Small intestine (tissue), 7 donors: Measurements from ENCODE around the gene VSIR. TPM values are rescaled to one million over a fixed set of nuclear protein-coding genes. Genes with fewer than 3 reads are reported as not detected.

Source experiments
- DNase-seq, 2 donors: peaks; one replicate each; pipeline versions ENCODE4 v3.0.0 to v3.0.0-alpha.2; 2013
- FAIRE-seq: peaks from 2 replicates; lab custom pipeline; 2012; peaks lifted over from hg19 to GRCh38; lab: Jason Lieb, UNC
- H3K27ac ChIP-seq, 3 donors: one replicate each; pipeline ENCODE4 v1.5.1; 2013; ENCODE audit warnings: low read length in 2 of 3, mild to moderate bottlenecking in 2 of 3, control low read depth in 1 of 3, inconsistent platforms in 1 of 3, low read depth in 1 of 3, moderate library complexity in 1 of 3
- H3K27me3 ChIP-seq, 3 donors: one replicate each; pipeline ENCODE4 v1.6.1; 2013; ENCODE audit warnings: low read length in 3 of 3, inconsistent platforms in 1 of 3; ENCODE audit not compliant: control insufficient read depth in 3 of 3, insufficient read depth in 3 of 3
- H3K36me3 ChIP-seq, 3 donors: one replicate each; pipeline ENCODE4 v1.6.1; 2013; ENCODE audit warnings: low read length in 3 of 3, inconsistent platforms in 1 of 3, low read depth in 1 of 3, mild to moderate bottlenecking in 1 of 3, moderate library complexity in 1 of 3; ENCODE audit not compliant: control insufficient read depth in 3 of 3, insufficient read depth in 2 of 3
- H3K4me1 ChIP-seq, 3 donors: one replicate each; pipeline ENCODE4 v1.6.1; 2013; ENCODE audit warnings: low read length in 2 of 3, inconsistent platforms in 1 of 3, low read depth in 1 of 3, mild to moderate bottlenecking in 1 of 3, moderate library complexity in 1 of 3; ENCODE audit not compliant: control insufficient read depth in 3 of 3, insufficient read depth in 2 of 3
- H3K4me3 ChIP-seq, 3 donors: one replicate each; pipeline ENCODE4 v1.5.1; 2013; ENCODE audit warnings: low read length in 3 of 3, control low read depth in 1 of 3, inconsistent platforms in 1 of 3, low read depth in 1 of 3, mild to moderate bottlenecking in 1 of 3, moderate library complexity in 1 of 3
- H3K9me3 ChIP-seq, 2 donors: one replicate each; pipeline ENCODE4 v1.6.1; 2013; ENCODE audit warnings: low read depth in 1 of 2, low read length in 1 of 2; ENCODE audit not compliant: control insufficient read depth in 2 of 2, insufficient read depth in 1 of 2
- WGBS, 3 donors: extraction: QIAGEN DNeasy Blood & Tissue Kit; methylation state at CpG; one replicate each; pipeline ENCODE4 v1.1.7; 2013; 5-methylcytosine and 5-hydroxymethylcytosine counted together
- polyA plus RNA-seq, 4 donors: library from polyadenylated mRNA; stranded (reverse) in 3 of 4; unstranded in 1 of 4; fragments of 200-250 nt in 3 of 4; fragments of 120-200 nt in 1 of 4; gene quantifications; one replicate each; pipeline versions ENCODE4 v1.2.1 to v1.2.3, GENCODE V29; 2013
- donor health status: healthy with polysubstance abuse.
- donor health status: control.
- donor health status: control.
- donor health status: Bipolar disorder and iron deficiency.
- donor health status: healthy.

Gene VSIR
- polyA plus RNA-seq, 4 donors: 26.6 to 58.9 (median 52.1) TPM

DNA sequence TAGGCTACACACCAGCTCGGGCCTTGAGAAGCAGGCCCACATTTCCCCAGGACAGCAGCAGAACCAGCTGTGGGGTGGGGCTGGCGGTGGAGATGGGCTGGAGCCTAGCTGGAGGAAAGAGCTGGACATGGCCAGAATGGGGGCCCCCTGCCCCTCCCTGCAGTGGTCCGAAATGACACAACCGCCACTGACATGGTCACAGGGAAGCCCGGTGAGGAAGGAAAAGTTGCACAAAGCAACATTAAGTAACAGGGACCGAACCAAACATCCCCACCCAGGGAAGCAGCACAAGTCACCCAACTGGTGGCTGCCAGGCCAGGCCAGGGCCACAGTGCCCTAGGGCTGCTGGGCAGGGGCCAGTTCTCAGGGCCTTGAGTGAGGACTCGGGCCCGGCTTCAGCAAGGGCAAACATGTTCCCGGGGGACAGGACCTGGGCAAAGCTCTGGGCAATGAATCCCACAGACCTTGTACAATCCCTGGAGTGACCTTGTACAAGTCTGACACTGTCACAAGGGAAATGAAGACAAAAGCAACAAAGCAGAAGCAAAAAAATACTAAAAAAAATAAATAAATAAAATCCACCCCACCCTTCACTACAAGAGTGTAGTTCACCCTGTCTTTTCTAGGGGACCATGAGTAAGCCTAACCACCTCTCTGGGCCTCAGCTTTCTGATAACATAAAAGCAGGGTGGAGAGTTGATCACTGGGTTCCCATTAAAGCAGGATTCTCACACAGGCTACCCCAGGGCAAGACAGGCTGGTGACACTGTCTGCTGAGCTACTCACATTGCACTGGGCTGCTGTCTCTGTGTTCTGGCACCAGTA is 44.7 kb upstream of the VSIR start:
- H3K27me3 ChIP-seq: no peaks in the 10 kb centered on the region
- WGBS, 3 donors: 80 to 88% (median 83%) methylated on average over 9 of the region's 9 CpGs
- no peak overlapping the region for H3K4me3 ChIP-seq
- no peaks in the 10 kb centered on the region for H3K4me1 ChIP-seq
- H3K27ac ChIP-seq: no peak overlapping the region
- H3K36me3 ChIP-seq: peaks cover 18 to 73% (median 45%) of the 10 kb centered on the region in 3 donors
- FAIRE-seq: no peak
- DNase-seq: no peak
- no peaks in the 10 kb centered on the region for H3K9me3 ChIP-seq

- Histone ChIP-seq H3K4me3 (no peak overlapping the region), H3K27me3 (no peaks in the 10 kb centered on the region), H3K4me1 (no peaks in the 10 kb centered on the region), H3K9me3 (no peaks in the 10 kb centered on the region), H3K36me3 (peaks cover 16 to 70% (median 41%) of the 10 kb centered on the region in 3 donors), H3K27ac (no peak overlapping the region)
- no peak for FAIRE-seq
- DNase-seq: no peak
- WGBS, 3 donors: 84 to 96% (median 89%) methylated on average over 8 of the region's 8 CpGs
Observed at GRCh38 chr10:71816936-71817618, 43.8 kb upstream of the VSIR start.

- Histone ChIP-seq H3K4me1 (no peaks in the 10 kb centered on the region), H3K27me3 (no peaks in the 10 kb centered on the region), H3K4me3 (no peak overlapping the region), H3K9me3 (no peaks in the 10 kb centered on the region), H3K27ac (no peak overlapping the region), H3K36me3 (peaks cover 12 to 64% (median 36%) of the 10 kb centered on the region in 3 donors)
- DNase-seq: no peak
- WGBS, 3 donors: 85 to 92% (median 85%) methylated on average over 12 of the region's 12 CpGs
- no peak for FAIRE-seq
Observed at GRCh38 chr10:71816421-71816851, 43.1 kb upstream of the VSIR start.

- H3K27me3 ChIP-seq: no peaks in the 10 kb centered on the region
- 84 to 89% (median 86%) methylated on average over 15 of the region's 15 CpGs for WGBS, 3 donors
- no peak overlapping the region for H3K27ac ChIP-seq
- H3K4me3 ChIP-seq: no peak overlapping the region
- H3K4me1 ChIP-seq: no peaks in the 10 kb centered on the region
- H3K36me3 ChIP-seq: peaks cover 12 to 55% (median 32%) of the 10 kb centered on the region in 3 donors
- FAIRE-seq: no peak
- no peaks in the 10 kb centered on the region for H3K9me3 ChIP-seq
- DNase-seq: no peak
Observed at GRCh38 chr10:71815515-71816130, 42.3 kb upstream of the VSIR start.

DNA sequence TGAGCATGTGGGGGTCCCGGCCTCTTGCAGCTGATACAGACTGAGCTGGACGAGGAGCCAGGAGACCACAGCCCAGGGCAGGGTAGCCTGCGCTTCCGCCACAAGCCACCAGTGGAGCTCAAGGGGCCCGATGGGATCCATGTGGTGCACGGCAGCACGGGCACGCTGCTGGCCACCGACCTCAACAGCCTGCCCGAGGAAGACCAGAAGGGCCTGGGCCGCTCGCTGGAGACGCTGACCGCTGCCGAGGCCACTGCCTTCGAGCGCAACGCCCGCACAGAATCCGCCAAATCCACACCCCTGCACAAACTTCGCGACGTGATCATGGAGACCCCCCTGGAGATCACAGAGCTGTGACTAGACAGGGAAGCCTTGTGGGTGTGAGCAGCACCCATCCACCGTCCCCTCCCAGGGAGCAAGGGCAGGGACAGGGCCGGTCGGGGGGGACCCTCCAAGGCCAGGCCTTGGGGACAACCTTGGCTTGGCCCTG is 41.6 kb upstream of the VSIR start:
- Histone ChIP-seq H3K36me3 (peaks cover 7 to 52% (median 26%) of the 10 kb centered on the region in 3 donors), H3K9me3 (no peaks in the 10 kb centered on the region), H3K4me1 (no peaks in the 10 kb centered on the region), H3K27ac (no peak overlapping the region), H3K4me3 (no peak overlapping the region), H3K27me3 (no peaks in the 10 kb centered on the region)
- DNase-seq (no peak), FAIRE-seq (no peak)
- WGBS, 3 donors: 91 to 94% (median 91%) methylated on average over 25 to 26 of the region's 26 CpGs

GRCh38 chr10:71812913-71813590 is 39.7 kb upstream of the VSIR start:
- Histone ChIP-seq H3K27ac (no peak overlapping the region), H3K36me3 (peaks cover 6 to 33% (median 17%) of the 10 kb centered on the region in 3 donors), H3K9me3 (no peaks in the 10 kb centered on the region), H3K27me3 (no peaks in the 10 kb centered on the region), H3K4me1 (no peaks in the 10 kb centered on the region), H3K4me3 (no peak overlapping the region)
- 50 to 66% (median 63%) methylated on average over 11 of the region's 11 CpGs for WGBS, 3 donors
- DNase-seq (no peak), FAIRE-seq (no peak)

DNA sequence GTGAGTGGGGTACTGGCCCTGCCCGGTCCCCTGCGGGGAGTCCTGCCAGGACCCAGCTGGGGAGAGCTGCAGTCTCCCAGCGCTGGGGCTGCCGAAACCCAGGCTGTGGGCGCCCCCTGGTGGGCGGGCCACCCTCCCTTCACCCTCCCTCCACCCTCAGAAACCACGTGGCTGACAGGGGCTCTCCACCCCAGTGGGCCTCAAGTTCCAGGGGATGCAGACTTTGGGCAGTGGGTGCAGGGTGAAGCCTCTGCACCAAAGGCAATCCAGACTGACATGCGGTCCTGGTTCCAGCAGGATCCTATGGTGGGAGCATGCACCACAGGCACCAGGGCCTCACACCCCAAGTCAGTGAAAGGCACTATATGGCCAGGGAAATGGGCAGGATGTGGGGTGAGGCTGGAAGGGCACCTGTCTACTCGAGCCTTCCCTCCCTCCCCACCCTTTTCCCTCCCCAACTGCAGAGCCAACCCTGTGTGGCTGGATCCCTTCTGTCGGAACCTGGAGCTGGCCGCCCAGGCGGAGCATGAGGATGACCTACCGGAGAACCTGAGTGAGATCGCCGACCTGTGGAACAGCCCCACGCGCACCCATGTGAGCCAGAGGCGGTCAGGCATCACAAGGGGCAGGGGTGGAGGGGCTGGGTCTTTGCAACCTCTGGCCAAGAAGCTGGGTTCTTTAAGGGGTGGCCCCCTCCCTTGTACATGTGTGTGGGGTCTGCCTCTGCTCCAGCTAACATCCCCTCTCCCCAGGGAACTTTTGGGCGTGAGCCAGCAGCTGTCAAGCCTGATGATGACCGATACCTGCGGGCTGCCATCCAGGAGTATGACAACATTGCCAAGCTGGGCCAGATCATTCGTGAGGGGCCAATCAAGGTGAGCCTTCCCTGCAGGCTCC is 38.9 kb upstream of the VSIR start:
- Histone ChIP-seq H3K4me1 (no peaks in the 10 kb centered on the region), H3K27me3 (no peaks in the 10 kb centered on the region), H3K36me3 (peaks cover 3 to 26% (median 11%) of the 10 kb centered on the region in 3 donors), H3K27ac (no peak overlapping the region), H3K9me3 (no peaks in the 10 kb centered on the region), H3K4me3 (no peak overlapping the region)
- FAIRE-seq: no peak
- peak; percentile 57 to 77 for DNase-seq
- 31 to 43% (median 41%) methylated on average over 22 of the region's 22 CpGs for WGBS, 3 donors
